H4 (cell line): Measurements from ENCODE around the gene CDKN2AIP. TPM values are rescaled to one million over a fixed set of nuclear protein-coding genes. Genes with fewer than 3 reads are reported as not detected.
"Not testable (repeated sequence)": the region's sequence is repeated elsewhere in the genome, so short reads cannot be mapped to it uniquely, and the experiment has no call there.

Experiments
- DNase-seq: peaks from one replicate; pipeline ENCODE4 v3.0.0-alpha.2; 2015; ENCODE audit warnings: low spot score
- total RNA-seq: library from RNA; depleted of rRNA; stranded (reverse); fragments of >200 nt; shearing (Covaris generic); gene quantifications from 2 replicates; pipeline ENCODE4 v1.2.3, GENCODE V29; 2014

CDKN2AIP gene
- total RNA-seq, 1 experiment from 2014 or later: 16.5 TPM

DNA sequence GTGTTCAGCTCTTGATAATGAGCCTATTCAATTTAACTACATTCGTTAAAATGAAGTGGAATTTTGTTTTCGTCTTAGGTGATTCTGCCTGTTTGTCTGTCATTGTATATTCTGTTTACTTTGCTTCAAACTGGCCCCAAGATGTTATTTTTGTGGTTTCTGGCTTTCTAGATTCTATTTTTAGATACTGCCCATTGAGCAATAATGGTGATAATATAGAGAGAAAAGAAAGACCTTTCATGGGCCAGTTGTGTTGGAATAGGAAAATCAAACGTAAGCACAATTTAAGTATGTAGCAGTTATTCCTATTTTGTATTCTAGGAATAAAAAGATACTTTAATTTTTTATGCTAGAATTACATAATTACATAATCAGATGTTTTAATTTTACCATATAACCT is 4.0 kb downstream of the CDKN2AIP start:
- DNase-seq: no peak

DNA sequence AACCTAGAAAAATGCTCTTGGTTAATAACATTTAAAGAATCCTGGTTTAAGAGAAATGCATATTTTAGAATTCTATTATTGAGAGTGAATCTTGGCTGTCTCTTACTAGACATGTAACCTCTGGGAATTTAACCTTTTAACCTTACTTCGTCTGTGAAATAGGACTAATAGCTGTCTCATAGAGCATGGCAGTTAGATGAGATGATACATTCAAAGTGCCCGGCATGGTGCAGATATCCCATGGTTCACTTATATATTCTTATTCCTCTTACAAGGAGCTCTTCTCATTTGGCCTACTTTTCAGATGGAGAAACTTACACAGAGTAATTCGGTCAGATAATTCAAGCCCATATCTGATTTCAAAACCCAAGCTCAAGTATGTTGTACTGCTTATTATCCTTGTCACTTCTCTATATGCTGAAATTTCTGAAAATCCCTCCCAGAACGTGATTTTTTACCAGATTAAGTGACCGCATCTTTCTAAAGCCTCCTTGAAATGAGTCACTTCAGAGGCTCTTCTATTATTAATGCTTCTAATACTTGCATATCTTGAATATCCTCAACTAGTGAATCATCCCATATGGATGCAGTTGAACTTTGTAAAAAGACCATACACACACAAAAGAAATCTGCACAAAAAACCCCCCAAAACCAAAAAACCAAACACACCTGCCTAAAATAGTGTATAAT is 4.9 kb downstream of the CDKN2AIP start:
- no peak for DNase-seq

DNA sequence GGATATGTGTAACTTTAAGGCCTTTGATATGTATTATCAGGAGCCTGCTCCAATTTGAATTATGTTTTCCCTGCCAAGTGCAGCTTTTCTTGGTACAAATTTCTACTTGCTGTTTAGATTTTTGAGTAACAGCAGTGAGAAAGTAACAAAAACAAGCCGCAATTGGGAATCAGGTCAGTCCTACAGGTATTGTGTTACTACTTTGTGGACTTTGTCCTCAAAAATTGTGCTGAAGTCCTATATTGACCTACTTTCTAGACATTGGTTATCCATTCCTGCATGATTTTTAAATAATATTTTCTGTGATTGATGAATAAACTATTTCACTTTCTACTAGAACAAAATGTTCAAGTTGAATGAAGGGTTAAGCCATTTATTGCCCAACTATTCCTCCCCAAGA is 5.7 kb downstream of the CDKN2AIP start:
- no peak for DNase-seq

DNA sequence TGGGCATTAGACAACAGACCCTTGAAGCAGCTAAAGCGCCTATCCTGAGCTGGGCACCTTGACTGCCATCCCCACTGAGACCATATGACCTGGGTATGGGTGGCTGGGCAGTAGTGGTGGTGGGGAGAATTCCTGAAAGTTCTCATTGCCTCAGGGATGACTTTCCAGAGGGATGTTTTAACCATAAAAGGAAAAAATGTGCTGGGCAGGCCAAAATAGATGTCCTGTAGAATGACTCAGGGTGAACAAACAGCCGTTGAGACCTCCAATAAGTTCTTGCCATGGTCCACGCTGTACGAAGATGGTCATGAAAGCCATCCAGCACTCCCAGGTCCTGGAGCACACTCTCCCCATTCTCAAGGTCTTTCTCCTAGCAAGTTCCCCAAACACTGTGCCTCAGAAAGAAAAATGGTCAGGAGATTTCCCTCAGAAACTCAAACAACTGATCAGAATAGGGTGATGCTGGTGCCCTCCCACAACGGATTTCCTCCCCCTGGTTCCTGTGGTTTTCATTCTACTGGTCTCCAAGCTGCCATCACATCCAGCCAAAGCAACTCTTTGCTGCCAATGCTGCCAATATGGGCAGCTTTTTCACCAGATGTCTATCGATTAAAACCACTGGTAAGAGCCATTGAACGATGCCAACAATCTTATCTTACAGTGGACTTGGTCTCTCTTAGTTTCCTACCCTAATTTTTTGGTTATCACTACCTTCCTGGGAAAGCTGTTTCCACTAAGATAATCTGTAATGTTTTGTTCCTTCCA is 11.2 kb downstream of the CDKN2AIP start:
- no peak for DNase-seq

DNA sequence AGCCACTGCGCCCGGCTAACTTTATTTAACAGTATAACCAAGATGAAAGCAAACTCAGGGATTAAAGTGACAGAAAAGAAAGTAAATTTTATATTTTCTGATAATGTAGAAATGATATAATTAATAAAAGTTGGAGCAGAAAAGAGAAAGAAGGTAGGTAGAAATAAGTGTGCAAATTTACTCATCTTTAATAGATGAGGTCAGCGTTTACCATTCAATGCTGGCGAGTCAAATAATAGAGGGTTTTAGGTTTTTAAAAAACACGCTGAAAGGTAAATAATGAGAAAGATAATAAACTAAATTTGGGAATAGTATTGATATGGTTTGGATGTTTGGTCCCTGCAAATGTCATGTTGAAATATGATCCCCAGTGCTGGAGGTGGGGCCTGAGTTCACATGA is 13.6 kb downstream of the CDKN2AIP start:
- no peak for DNase-seq

DNA sequence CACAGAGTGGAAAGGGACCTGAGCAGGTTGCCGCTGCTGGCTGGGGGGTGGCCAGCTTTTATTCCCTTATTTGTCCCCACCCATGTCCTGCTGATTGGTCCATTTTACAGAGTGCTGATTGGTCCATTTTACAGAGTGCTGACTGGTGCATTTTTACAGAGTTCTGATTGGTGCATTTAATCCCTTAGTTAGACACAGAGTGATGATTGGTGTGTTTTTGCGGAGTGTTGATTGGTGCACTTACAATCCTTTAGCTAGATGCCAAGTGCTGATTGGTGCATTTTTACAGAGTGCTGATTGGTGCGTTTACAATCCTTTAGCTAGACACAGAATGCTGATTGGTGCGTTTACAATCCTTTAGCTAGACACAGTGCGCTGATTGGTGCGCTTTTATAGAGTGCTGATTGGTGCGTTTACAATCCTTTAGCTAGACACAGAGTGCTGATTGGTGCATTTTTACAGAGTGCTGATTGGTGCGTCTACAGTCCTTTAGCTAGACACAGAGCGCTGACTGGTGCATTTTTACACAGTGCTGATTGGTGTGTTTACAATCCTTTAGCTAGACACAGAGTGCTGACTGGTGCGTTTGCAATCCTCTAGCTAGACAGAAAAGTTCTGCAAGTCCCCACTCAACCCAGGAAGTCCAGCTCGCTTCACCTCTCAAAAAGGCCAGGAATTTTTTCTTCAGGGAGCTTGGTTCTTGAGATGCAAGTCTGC is 19.6 kb downstream of the CDKN2AIP start:
- DNase-seq: not testable (repeated sequence)

DNA sequence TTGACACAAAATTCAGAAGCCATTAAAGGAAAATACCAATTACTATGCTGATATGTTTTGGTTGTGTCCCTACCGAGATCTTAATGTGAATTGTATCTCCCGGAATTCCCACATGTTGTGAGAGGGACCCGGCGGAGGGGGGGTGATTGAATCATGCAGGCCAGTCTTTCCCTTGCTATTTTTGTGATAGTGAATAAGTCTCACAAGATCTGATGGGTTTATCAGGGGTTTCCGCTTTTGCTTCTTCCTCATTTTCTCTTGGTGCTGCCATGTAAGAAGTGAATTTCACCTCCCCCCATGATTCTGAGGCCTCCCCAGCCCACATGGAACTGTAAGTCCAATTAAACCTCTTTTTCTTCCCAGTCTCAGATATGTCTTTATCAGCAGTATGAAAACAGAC is 21.4 kb downstream of the CDKN2AIP start:
- not testable (repeated sequence) for DNase-seq

DNA sequence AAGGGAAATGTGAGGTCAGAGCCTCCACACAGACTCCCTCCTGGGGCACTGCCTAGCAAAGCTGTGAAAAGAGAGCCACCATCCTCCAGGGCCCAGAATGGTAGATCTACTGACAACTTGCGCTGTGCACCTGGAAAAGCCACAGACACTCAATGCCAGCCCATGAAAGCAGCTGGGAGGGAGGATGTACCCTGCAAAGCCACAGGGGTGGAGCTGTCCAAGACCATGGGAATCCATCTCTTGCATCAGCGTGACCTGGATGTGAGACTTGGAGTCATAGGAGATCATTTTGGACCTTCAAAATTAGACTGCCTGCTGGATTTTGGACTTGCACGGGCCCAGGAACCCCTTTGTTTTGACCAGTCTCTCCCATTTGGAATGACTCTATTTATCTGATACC is 22.8 kb downstream of the CDKN2AIP start:
- no peak for DNase-seq

DNA sequence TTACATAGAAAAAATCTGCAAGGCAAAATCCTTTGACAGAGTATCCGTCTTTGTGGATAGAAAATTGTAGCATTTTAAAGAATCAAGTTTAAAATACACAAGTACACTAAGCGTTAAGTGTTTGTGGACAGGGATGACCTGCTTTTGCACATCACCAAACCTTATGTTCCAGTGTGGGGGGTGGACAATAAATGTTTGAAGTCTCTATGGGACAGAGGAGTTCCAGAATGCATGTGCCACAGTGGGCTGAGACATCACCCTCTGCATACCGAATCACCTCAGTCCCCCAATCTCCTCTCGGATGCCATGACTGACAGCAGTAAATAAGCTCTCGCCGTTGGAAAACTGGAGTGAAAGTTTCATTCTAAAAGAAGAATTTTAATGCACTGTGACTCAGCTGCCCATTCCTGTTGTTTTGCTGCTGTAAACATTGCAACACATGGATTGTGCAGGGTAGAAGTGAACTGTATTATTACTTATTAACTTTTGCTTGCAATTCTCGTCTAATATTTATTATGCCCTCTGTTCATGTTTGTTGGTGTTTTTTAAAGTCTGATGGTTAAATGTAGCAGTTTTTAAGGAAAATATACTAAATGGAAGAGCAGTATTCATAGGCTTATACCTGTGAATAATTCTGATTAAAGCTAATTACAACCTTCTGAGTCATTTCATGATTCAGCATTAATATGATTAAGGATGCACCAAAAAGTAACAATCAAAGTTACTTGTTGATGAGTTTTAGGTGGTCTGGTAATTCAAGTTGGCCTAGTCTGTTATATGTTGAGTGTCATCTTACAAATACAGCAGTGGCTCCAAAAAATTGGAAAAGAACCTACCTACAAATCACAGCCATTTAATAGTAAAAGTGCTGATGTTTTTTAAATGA is 24.0 kb downstream of the CDKN2AIP start:
- no peak for DNase-seq

DNA sequence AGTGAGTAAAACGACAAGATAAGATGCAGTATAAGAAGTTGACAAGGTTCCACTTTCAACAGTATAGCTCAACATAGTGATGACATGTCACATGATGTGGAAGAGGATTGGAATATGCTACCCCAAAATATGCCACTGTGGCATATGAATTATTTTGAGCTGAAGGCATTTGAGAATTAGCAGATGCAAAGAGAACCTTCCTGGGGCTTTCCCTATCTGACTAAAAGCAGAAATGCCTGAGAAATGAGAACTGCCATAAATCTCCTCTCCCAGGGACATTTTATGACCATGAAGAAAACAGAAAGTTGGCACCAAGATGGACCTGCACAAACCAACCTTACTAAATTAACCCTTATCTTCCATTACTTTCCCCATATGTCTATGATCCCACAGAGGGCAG is 24.8 kb downstream of the CDKN2AIP start:
- no peak for DNase-seq

DNA sequence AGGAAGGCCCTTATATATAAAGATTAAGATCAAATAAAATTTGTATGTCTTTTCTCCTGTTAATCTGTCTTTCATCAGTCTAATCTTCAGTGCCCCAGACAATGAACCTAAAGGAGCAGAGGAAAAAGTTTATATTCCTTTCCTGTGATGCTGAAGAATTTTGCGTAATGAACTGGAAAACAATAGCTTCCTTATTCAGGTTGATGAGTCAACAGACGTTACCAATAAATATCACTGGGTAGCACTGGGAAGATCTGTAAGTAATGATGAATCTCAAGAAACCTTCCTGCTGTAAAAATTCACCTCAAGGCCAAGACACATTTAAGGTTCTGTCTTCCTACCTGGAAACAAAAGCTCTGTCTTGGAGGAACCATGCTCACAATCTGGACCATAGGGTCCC is 25.5 kb downstream of the CDKN2AIP start:
- no peak for DNase-seq

DNA sequence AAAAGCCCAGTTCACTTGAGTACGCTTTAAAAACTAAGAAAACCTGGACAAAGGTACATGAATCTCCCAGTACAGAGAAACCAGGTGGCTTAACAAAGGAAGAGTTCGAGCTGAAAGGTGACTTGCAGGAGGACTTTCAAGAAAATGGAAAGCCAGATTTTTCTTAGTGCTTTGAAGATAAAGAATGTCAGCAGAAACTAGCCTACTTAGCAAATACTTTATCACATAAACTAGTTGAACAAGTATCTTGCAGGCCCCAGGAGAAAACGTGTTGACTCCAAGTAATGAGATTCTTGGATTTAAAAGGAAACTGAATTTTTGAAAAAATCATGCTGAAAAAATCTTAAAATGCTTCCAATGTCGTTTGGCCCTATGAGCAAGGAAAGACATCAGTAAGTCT is 26.4 kb downstream of the CDKN2AIP start:
- no peak for DNase-seq

DNA sequence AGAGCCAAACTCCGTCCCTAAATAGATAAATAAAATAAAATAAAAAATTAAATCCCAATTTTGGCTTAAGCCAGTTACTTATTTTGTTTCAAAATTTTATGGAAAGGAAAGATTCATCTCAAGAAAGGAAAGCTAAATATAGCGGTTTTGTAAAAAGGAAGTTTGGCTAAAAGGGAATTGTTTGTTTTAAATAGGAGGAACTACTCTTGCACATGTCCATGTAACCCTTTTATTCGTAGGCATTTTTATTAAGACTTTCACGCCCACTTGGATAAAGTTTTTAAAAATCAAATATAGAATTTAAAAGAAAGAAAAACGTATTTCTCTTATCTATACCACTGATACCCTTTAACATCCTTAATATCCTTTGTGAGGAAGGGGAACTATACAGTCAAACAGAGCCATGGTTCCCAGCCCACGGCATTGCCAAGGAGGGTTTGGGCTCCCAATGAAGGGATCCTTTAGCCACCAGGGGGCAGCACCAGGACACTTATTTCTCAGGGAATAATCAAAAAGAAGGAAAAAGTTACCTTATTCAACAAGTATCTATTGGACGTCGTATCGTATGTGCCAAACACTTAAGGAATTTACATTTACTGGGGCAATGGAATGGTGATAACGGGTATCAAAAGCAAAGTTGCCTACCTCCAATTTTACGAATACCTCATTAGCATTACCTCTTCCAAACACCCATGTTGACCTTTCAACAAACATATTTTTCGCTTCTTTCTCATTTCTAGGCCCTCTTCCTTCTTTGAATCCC is 27.7 kb downstream of the CDKN2AIP start:
- peak; percentile 40 for DNase-seq

DNA sequence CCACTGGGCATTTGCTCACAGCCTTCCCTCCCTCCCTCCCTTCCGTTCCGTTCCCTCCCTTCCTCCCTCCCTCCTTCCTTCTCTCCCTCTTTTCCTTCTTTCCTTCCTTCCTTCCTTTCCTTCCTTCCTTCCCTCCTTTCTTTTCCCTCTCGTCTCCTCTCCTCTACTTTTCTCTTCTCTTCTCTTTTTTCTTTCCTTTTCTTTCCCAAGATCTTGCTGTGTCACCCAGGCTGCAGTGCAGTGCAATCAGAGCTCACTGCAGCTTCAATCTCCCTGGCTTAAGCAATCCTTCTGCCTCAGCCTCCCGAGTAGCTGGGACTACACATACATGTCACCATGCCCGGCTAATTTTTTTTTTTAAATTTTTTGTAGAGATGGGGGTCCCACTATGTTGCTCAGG is 33.7 kb downstream of the CDKN2AIP start:
- DNase-seq: no peak

DNA sequence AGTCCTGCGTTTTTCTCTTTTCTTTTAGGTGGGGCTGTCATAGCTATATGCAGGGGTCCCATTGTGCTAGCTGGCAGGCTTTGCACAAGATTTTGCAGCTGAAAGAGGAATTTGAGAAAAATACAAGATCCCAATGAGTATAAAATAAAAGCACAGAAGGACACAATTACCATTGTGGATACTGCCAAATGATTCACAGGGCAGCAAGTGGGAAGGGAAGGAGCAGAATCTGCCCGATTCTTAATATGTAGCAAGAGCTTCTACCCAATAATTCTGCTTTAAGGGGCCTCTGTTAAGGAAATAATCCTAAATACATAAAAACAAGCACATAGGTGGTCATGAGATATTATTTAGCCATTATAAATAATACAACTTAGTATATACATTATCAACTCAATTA is 34.5 kb downstream of the CDKN2AIP start:
- DNase-seq: no peak

DNA sequence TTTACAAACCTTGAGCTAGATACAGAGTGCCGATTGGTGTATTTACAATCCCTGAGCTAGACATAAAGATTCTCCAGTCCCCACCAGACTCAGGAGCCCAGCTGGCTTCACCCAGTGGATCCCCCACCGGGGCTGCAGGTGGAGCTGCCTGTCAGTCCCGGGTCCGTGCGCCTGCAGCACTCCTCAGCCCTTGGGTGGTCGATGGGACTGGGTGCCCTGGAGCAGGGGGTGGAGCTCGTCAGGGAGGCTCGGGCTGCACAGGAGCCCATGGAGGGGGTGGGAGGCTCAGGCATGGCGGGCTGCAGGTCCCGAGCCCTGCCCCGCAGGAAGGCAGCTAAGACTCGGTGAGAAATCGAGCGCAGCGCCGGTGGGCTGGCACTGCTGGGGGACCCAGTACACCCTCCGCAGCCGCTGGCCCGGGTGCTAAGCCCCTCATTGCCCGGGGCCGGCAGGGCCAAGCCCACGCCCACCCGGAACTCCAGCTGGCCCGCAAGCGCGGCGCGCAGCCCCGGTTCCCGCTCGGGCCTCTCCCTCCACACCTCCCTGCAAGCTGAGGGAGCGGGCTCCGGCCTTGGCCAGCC is 38.2 kb downstream of the CDKN2AIP start:
- not testable (repeated sequence) for DNase-seq

DNA sequence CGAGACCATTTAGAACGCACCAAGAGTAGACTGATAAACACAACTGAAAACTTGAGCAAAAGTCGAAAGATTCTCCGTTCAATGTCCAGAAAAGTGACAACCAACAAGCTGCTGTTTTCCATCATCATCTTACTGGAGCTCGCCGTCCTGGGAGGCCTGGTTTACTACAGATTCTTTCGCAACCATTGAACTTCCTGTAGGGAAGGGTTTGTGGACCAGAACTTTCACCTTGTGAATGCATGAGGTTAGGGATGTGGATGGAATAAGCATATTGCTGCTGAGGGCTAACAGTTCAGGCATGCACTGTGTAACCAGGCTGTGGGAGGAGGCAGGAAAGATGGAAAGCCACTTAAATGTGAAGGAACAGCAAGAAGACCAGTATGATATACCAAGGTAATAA is 39.6 kb downstream of the CDKN2AIP start:
- DNase-seq: no peak

DNA sequence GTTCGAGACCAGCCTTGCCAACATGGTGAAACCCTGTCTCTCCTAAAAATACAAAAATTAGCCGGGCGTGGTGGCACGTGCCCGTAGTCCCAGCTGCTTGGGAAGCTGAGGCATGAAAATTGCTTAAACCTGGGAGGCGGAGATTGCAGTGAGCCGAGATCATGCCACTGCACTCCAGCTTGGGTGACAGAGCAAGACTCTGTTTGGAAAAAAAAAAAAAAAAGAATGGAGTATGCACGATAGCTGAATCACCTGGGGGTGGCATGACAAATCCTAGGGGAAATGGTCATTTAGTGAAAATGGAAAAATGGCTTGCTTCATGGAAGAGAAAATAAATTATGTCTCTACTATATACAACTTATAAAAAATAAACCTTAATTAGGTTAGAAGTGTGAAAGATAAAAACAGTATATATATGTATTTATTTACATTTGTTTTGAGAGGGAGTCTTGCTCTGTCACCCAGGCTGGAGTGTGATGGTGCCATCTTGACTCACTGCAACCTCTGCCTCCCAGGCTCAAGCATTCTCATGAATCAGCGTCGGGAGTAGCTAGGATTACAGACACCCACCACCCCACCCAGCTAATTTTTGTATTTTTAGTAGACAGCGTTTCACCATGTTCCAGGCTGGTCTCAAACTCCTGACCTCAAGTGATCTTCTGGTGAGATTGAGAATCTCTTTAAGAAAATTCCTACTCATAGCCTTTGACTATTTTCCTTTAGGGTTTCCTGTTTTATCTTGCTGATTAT is 41.1 kb downstream of the CDKN2AIP start:
- DNase-seq: peak; percentile 14

DNA sequence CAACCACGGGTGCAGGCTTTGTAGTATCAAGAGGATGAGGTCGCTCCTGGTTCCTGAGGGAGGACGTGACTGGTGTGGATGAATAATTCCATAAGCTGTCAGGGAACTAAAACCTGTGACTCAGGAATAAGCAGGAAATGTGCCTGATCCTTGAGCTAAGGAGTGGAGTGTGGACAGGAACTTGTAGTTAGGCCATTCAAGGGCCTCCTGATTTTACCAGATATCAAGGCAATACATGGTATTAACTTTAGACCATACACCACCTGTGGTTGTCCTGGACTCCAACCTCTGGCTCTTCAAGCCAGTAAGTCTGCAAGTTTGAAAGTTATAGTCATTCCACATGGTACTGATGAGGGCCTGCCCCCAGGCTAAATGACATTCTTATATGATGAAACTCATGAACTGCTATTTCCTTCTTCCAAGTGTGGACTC is 48.4 kb downstream of the CDKN2AIP start:
- DNase-seq: peak; percentile 28

DNA sequence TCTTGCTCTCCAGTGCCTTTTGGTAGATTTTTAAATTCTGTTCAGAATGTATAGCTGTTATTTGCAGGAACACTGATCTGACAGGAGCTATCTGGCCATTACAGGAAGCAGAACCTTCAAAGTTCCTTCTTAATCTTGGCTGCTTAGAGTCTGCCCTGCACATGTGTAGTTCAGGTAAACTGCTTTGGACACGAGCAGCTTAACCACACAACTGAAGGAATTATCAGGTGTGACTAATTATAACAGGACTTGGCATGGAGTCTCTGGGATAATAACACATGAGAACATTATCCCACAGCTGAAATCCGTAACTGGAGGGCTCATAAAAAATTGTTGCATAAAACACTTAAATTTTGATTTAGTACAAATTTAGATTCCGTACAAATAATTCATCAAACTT is 48.8 kb downstream of the CDKN2AIP start:
- no peak for DNase-seq
